Measurements from ENCODE around the gene PRSS21.
A peak's percentile ranks its signal among the peaks of the same experiment; 100 is the strongest.

The PRSS21 gene

DNA sequence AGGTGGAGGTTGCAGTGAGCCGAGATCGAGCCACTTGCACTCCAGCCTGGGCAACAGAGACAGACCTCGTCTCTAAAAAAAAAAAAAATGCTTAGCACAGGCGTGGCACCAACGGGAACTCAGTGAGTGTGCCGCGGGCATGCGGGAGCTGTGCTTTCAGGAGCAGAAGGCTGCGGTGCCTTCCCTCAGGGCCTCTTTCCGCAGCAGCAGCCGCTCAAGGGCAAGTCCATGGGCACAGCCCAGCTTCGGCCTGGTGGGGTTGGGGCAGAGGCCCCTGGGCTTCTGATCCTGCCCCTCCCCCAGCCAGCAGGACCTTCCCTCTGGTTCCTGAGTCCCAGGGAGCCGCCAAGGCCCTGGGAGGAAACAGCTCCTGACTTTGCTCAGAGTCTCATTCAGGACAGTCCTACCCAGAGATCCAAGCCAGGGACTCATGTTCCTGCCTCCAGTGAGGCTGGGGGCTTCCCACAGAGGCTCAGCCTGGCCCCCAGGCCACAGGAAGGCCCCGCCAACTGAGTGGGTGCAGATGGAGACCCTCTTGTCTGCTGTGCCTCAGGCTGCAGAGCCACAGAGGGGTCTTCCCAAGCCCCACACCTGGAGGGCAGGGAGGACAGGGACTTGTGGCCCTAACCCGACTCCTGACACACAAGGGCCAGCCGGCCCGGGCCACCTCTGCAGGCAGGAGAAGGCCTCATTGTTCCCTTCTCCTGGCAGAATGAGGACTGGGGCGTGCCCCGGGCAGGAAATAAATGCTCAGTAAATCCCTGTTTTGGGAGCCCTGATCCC lies 9.7 kb downstream of the PRSS21 start:
- no peak for DNase-seq

GRCh38 chr16:2827374-2827791 lies 10.3 kb downstream of the PRSS21 start:
- DNase-seq = no peak

DNA sequence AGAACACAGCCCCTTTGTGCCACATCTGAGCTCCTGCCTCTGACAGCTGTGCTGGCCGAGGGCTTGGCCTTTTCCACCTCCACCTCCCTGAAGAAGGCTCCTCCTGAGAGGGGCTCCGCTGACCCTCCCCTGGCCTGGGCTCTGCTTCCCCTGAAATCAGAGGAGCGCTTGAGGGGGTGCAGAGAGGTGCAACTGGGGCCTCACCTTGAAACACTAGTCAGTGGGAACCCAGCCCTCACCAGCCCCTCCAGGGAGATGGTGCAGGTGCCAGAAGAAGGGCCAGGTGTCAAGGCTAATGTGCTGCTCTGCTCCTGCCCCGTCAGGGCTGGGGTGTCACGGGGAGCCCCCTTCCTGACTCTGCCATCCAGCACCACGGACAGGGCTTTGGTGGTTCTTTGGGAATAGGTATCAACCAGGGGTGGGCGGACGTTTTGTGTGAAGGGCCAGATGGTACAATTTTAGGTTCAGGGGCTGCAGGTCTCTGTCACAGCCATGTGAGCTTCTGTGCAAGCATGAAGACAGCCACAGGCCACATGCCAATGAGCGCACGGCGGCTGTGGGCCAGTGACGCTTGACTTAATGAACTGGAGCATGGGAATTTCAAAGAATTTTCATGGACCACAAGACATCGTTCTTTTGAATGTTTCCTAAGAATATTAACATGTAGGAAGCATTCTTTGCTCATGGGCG lies 10.9 kb downstream of the PRSS21 start:
- no peak for DNase-seq

GRCh38 chr16:2828521-2828840 lies 11.4 kb downstream of the PRSS21 start:
- no peak for DNase-seq

- DNase-seq = no peak
Measured at GRCh38 chr16:2828876-2829430, 11.9 kb downstream of the PRSS21 start.

DNA sequence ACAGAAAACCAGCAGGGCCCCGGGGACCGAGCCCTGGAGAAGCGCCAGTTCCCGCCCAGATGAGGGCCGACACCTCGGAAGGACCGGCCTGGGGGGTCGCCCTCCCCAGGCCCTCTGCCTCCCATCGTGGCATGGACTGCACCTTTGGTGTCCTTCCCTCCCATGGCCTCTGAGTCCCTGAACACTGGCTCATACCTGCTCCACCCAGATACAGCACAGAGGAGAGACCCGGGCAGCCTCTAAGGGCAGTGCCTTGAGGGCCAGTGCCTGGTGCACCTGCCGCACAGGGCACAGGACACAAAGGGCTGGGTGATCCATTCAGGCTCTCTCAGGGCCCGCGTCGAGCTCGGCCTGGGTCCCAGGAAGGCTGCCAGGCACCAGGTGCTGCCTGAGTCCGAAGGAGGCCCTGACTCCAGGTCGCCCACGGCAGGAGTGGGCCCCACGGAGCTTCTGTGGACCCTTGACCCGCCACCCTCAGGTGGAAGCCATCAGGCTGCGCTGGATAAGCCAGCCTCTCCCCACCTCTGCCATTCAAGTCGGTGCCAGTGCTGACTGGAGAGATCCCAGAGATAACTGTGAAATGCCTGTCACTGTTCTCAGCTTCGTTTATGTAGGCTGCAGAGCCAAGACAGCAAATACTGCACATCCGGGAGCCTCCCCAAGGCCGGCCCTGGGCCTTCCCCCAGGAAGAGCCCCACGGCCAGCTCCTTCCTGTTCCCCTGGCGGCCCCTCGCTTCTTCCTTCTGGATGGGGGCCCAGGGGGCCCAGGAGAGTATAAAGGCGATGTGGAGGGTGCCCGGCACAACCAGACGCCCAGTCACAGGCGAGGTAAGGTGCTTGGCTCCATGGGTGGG lies 12.7 kb downstream of the PRSS21 start, which contains the start of gene ZG16B:
TSS of gene ZG16B (plus strand) at position 803 of the 854 bp plus-strand sequence. CDS start 139 bp downstream, outside the sequence.
- no peak for DNase-seq

DNA sequence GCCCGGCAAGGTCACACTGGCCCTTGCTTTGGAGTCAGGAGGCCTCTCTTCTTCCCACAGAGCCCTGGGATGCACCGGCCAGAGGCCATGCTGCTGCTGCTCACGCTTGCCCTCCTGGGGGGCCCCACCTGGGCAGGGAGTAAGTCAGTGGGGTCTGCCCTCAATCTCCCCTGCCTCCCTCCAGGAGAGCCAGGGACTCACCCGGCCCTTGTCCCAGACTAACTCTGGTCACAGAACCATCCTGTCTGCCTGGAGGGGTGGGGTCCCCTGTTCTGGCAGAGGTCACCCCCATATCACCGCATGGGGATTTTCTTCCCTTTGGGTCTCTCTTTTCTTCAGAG lies 13.3 kb downstream of the PRSS21 start:
- no peak for DNase-seq

- DNase-seq = no peak
Measured at GRCh38 chr16:2831203-2831602, 14.2 kb downstream of the PRSS21 start.

DNA sequence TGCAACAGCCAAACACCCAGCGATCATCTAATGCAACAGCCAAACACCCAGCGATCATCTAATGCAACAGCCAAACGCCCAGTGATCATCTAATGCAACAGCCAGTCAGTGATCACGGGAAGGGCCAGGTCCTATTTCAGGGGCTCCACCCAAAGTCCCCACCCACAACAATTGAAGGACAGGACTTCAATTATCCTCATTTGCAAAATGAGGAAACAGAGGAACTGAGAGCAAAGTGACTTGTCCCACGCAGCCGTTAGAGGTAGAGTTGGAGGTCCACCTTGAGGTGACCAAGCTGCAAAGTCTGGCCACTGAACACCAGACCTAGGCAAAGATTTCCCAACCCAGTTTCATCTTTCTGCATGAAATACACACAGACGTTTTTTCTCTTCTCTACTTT lies 16.7 kb downstream of the PRSS21 start:
- DNase-seq = no peak

- no peak for DNase-seq
Measured at GRCh38 chr16:2834968-2835367, 17.9 kb downstream of the PRSS21 start.

DNA sequence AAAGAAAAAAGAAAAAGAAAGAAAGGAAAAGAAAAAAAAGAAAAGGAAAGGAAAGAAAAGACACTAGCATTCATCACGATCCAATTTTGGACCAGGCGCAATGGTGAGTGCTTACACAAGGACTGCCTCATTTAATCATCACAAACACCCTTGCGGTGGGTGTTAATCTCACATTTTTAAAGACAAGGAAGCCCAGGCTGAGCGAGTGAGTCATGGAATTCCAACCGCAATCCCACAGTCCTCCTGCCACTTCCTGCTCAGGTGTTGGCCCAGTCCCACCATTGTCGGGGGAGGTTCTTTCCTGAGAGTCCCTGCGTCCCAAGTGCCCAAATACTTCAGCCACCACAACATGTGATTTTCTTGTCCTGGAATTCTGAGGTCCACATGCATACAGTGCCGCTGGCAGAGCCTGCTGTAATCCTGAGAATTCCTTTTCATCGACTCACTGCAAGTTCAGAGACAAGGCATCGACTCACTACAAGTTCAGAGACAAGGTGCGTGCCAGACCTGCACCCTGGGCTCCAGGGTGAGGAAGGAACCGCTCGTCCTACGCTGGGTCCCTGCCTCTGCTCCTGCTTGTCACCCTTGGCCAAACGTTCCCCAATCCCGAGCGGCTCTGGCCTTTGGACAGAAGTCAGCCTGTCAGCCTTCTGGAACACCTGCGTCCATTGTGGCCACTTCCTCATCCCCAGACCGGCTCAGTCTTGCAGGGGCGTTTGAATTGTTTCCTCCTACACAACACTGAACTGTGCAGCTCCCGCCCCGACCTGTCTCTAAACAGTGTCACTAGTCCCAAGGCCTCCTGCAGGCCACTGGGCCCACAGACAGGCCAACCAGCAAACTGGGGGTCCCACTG lies 18.8 kb downstream of the PRSS21 start:
- DNase-seq = no peak

DNA sequence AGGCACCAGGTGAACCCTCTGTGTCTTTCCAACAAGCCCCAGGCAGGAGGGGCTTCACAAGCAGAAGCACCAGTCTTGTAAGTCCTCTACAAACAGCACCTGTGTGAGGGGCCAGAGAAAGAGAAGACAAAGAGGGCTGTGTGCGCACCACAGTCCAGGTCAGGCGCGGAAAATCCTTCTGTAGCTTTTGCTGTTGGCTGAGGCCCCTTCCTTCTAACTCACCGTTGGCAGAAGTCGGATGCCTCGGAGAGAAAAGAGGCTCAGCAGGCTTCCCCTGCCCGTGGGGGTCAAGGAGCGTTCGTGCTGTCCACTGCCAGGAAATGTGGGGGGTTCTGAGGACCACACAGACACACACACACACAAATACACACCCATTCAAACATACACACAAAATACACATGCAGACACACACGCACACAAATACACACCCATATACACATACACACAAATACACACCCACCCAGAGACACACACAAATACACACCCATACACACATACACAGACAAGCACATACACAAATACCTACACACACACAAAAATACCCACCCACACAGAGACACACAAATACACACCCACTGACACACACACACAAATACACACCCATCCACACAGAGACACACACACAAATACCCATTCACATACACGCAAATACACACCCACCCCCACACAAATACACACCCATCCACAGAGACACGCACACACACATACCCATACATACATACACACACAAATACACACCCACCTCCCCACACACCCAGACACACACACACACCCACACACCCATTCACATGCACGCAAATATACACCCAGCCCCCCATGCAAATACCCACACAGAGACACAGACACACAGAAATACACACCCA lies 19.8 kb downstream of the PRSS21 start:
- DNase-seq = no peak

- DNase-seq = peak; percentile 68
Measured at GRCh38 chr16:2838928-2839327, 21.9 kb downstream of the PRSS21 start.

- no peak for DNase-seq
Measured at GRCh38 chr16:2839650-2840450, 22.8 kb downstream of the PRSS21 start.

GRCh38 chr16:2840914-2841313 lies 23.9 kb downstream of the PRSS21 start:
- no peak for DNase-seq

DNA sequence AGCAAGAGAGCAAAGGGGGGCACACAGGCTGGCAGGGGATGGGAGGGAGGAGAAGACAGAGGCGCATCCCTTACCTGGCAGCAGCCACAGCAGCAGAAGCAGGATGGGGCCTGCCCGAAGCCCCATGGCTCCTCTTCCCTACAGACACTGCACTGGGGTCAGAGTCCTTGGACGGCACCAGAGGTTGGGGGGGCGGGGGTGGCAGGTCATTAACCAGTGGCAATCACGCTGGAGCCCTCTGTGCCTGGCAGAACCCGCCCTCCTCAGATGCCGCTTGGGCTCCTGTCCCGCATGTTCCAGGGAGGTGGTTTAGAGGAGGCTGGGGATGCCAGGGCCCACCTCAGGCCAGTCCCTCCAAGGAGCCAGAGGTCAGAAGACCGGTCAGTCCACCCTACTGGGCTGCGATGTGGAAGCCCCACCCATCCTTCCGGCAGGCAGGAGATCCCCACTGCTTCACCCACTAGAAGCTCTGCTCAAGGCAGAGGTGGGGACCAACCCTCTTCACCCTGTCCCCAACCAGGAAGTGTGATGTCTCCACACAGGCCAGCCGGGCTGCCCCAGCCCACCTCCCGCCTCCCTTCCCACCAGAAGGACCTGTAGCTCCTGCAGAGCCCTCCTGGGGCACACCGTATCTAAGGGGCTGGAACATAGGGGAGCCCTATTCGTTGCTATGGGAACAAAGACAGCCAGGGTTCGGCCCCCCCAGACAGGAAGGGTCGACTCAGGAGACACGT lies 24.7 kb downstream of the PRSS21 start:
- DNase-seq = no peak

DNA sequence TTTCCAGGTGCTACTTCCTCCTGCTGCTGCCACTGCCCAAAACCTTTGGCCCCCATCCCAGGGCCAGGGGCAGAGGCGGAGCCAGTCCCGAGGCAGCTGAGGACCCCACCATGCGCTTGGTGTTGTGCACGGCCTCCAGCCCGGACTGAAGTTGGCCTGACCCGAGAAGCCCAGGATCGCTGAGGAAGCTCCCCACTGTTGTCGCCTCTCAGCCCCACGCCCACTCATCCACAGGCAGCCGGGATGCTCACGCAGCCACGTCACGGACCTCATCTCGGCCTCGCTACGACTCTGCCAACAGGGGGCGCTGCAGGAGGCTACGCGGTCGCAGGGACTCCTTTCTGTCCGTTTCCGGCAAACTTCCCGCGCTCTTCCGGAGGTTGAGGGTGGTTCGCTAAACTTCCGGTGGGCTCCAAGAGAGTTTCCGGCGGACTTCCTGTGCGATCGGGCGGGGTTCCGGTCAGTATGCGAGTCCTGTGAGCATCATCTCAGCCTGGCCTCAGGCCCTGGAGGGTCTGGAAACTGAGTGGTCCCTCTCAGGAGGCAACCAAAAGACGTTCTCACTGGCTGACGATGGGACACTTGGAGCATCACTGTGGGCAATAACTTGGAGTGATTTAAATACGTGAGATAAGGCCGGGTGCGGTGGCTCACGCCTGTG lies 25.4 kb downstream of the PRSS21 start:
- DNase-seq = no peak

GRCh38 chr16:2843526-2843925 lies 26.5 kb downstream of the PRSS21 start:
- DNase-seq = no peak

DNA sequence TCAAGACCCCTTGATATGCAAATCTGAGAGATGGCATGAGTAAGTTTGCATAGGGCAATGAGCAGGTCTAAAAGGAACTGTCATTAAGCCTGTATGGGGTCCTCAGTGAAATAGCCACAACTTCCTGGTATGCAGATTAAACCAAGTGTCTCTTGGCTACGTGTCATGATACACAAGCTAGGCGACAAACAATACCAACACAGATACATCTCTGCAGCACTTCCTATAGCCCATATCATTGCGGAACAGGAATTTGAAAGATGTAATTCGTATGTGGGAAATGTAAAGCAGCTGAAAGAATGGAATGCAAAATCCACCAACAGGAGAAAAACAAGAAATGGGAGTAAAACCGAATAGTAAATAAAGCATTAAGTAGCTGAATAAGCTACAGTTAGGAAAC lies 28.1 kb downstream of the PRSS21 start:
- DNase-seq = no peak

All from NCI-H146 (cell line).